OCI-LY7 (cell line): ENCODE data around the gene CAMK4.

Source experiments
- EZH2phosphoT487 ChIP-seq: fragments of 200-600 bp; sonication (generic); IDR thresholded peaks from 2 replicates; pipeline ENCODE4 v1.6.1; 2018; ENCODE audit warnings: low read depth, borderline replicate concordance, mild to moderate bottlenecking, mixed run types, antibody characterized with exemption, low read length, moderate library complexity, mixed read lengths
- TF ChIP-seq, protein P1 (sequence below): fragments of 200-600 bp; sonication (generic); conservative IDR thresholded peaks from 2 replicates; pipeline ENCODE4 v1.5.1; 2014; ENCODE audit warnings: mild to moderate bottlenecking, antibody characterized with exemption, low read length, moderate library complexity, mixed read lengths

GRCh38 chr5:111374380-111374779 lies 150.2 kb downstream of the CAMK4 start:
- TF ChIP-seq, protein P1, sequence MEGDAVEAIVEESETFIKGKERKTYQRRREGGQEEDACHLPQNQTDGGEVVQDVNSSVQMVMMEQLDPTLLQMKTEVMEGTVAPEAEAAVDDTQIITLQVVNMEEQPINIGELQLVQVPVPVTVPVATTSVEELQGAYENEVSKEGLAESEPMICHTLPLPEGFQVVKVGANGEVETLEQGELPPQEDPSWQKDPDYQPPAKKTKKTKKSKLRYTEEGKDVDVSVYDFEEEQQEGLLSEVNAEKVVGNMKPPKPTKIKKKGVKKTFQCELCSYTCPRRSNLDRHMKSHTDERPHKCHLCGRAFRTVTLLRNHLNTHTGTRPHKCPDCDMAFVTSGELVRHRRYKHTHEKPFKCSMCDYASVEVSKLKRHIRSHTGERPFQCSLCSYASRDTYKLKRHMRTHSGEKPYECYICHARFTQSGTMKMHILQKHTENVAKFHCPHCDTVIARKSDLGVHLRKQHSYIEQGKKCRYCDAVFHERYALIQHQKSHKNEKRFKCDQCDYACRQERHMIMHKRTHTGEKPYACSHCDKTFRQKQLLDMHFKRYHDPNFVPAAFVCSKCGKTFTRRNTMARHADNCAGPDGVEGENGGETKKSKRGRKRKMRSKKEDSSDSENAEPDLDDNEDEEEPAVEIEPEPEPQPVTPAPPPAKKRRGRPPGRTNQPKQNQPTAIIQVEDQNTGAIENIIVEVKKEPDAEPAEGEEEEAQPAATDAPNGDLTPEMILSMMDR, result no peak
- no peak for TF ChIP-seq EZH2phosphoT487
